Measurements from ENCODE around the gene TKTL1. TPM values are rescaled to one million over a fixed set of nuclear protein-coding genes. Genes with fewer than 3 reads are reported as not detected.
A peak's percentile ranks its signal among the peaks of the same experiment; 100 is the strongest.

Gene TKTL1
- total and polyA plus RNA-seq, 2 of the 4 experiments (the other 2 are of a cell fraction), result not detected

- no peak overlapping the region for H2BK120ac ChIP-seq (ENCODE audit: low read depth, low read length)
- no peak overlapping the region for H4K5ac ChIP-seq (ENCODE audit: low read depth, low read length)
- no peak overlapping the region for H3K4ac ChIP-seq (ENCODE audit: low read depth, low read length)
- ChIA-PET CTCF (no interaction called here), POLR2A (ENCODE audit: unreplicated experiment) (no interaction called here)
- intact Hi-C loops (cut with micrococcal nuclease), result no loop called here
- H3K23ac ChIP-seq (ENCODE audit: low read depth, low read length), result no peak overlapping the region
- peaks cover 98% of the 10 kb centered on the region for H3K36me3 ChIP-seq (ENCODE audit: control insufficient read depth, insufficient read depth, low read length)
- no peaks in the 10 kb centered on the region for H3K9me3 ChIP-seq (ENCODE audit: control insufficient read depth, insufficient read depth, low read length)
- H3K4me1 ChIP-seq (ENCODE audit: control insufficient read depth, insufficient read depth, low read length), result no peaks in the 10 kb centered on the region
- no peak overlapping the region for H3K18ac ChIP-seq (ENCODE audit: low read depth, low read length)
- H3K4me3 ChIP-seq (ENCODE audit: insufficient read depth, low read depth, low read length), result no peak overlapping the region
- peaks cover 10 to 45% of the 10 kb centered on the region in 2 experiments; a peak in 3 of 4 replicates for H3K79me1 ChIP-seq (ENCODE audit: low read depth in 1 of 2, low read length in 2 of 2)
- H2BK20ac ChIP-seq (ENCODE audit: low read depth, low read length), result no peak overlapping the region
- H3K9me1 ChIP-seq (ENCODE audit: insufficient read depth, low read length), result no peaks in the 10 kb centered on the region
- H2AK5ac ChIP-seq (ENCODE audit: low read depth, low read length), result no peak overlapping the region
- DNase-seq, result no peak
- peaks cover 100% of the 10 kb centered on the region for H4K20me1 ChIP-seq (ENCODE audit: insufficient read depth, low read length)
- WGBS, 2 experiments (ENCODE audit: extremely low coverage in 2 of 2, insufficient read length in 1 of 2), result 68% methylated on average over 2 of the region's 14 CpGs; no CpG with 5 or more reads in 1 of the 2 experiments
- H3K4me2 ChIP-seq (ENCODE audit: low read depth, low read length), result no peak overlapping the region
- in situ Hi-C loops (cut with MboI; ENCODE audit: low sequenced_read_pairs), result no loop called here
- no peak; the same call in 1 of the 2 replicates for ATAC-seq (ENCODE audit: low read depth)
- dilution Hi-C loops (cut with HindIII; ENCODE audit: low sequenced_read_pairs, unreplicated experiment), result no loop called here
- H3K56ac ChIP-seq (ENCODE audit: extremely low read depth, insufficient read depth, low read length), result no peak overlapping the region
- no TSS peak for BruUV-seq (replicated peaks)
- H4K91ac ChIP-seq (ENCODE audit: insufficient read depth, low read depth, low read length), result no peak overlapping the region
- H3K9ac ChIP-seq (ENCODE audit: low read depth, low read length), result no peak overlapping the region
- no peak overlapping the region for H2BK15ac ChIP-seq (ENCODE audit: low read depth, low read length)
- no peak overlapping the region for H3K14ac ChIP-seq (replicated peaks; ENCODE audit: low read depth, low read length)
- no peak overlapping the region for H3K27ac ChIP-seq (ENCODE audit: insufficient read depth, low read length)
- H2AK9ac ChIP-seq (replicated peaks; ENCODE audit: low read depth, low read length, poor library complexity), result no peak overlapping the region
- H2AFZ ChIP-seq (replicated peaks; ENCODE audit: low read length, poor library complexity), result peak overlapping the region; percentile 56
- H4K8ac ChIP-seq (ENCODE audit: low read depth in 2 of 2, low read length in 2 of 2), result no peak overlapping the region
- no peak overlapping the region for H2BK5ac ChIP-seq (ENCODE audit: low read depth, low read length, poor library complexity, severe bottlenecking)
- H3K27me3 ChIP-seq (ENCODE audit: control insufficient read depth, insufficient read depth, low read length), result no peaks in the 10 kb centered on the region
- TF ChIP-seq RCOR1 (IDR thresholded peaks at IDR 0.05; ENCODE audit: insufficient replicate concordance, low read length) (no peak), ELK1 (IDR thresholded peaks at IDR 0.05; ENCODE audit: borderline replicate concordance, low read depth, low read length) (no peak), POLR2A (IDR thresholded peaks at IDR 0.05; ENCODE audit: low read depth, low read length) (no peak), BHLHE40 (IDR thresholded peaks at IDR 0.05; ENCODE audit: low read depth, low read length) (no peak), FOS (IDR thresholded peaks at IDR 0.05; ENCODE audit: low read depth, low read length) (no peak), USF2 (IDR thresholded peaks at IDR 0.05; ENCODE audit: low read depth, low read length) (no peak), MXI1 (IDR thresholded peaks at IDR 0.05; ENCODE audit: borderline replicate concordance, low read depth, low read length) (no peak), NFE2L2 (IDR thresholded peaks at IDR 0.05; ENCODE audit: low read depth, low read length) (no peak), MAZ (IDR thresholded peaks at IDR 0.05; ENCODE audit: borderline replicate concordance, low read depth, low read length) (no peak), CEBPB (IDR thresholded peaks at IDR 0.05; ENCODE audit: low read depth, low read length) (no peak), MAFK (IDR thresholded peaks at IDR 0.05; ENCODE audit: low read depth, low read length) (no peak), RFX5 (IDR thresholded peaks at IDR 0.05; ENCODE audit: low read depth, low read length) (no peak), CHD1 (IDR thresholded peaks at IDR 0.05; ENCODE audit: low read depth, low read length) (no peak), RAD21 (IDR thresholded peaks at IDR 0.05; ENCODE audit: low read length) (no peak), CTCF (conservative IDR thresholded peaks at IDR 0.05; ENCODE audit: low read depth, low read length) (no peak)
Observed at GRCh38 chrX:154354013-154354412, 58.4 kb downstream of the TKTL1 start.
